H1 (cell line): ENCODE data around the gene LINC01488. TPM values are rescaled to one million over a fixed set of nuclear protein-coding genes. Genes with fewer than 3 reads are reported as not detected.

Source experiments
- CTCF ChIA-PET: fragments of 300-600 bp; sonication (Branson Sonifier 250); formaldehyde crosslinking; loops from one replicate; lab custom pipeline; 2021; ENCODE audit not compliant: partially characterized antibody; lab: Charles Lee
- POLR2A ChIA-PET: fragments of 300-600 bp; sonication (Branson Sonifier 250); formaldehyde crosslinking; loops from one replicate; lab custom pipeline; 2021; ENCODE audit warnings: inconsistent platforms; ENCODE audit not compliant: partially characterized antibody; lab: Charles Lee
- DNase-seq, 2 experiments: peaks; one replicate each; pipeline versions ENCODE4 v3.0.0 to v3.0.0-alpha.2; 2010 to 2022; ENCODE audit warnings: low spot score in 2 of 2, low read depth in 1 of 2, mixed read lengths in 1 of 2
- FAIRE-seq: peaks from 2 replicates; lab custom pipeline; 2011; peaks lifted over from hg19 to GRCh38; lab: Jason Lieb, UNC
- H2AFZ ChIP-seq: 2 replicates; pipeline ENCODE4 v1.8.1; 2012; ENCODE audit warnings: low read length, inconsistent platforms
- H2AK5ac ChIP-seq: 2 replicates; pipeline ENCODE4 v1.6.1; 2013; ENCODE audit warnings: low read depth, low read length
- H2BK120ac ChIP-seq: replicated peaks from 2 replicates; pipeline ENCODE3; 2013; ENCODE audit warnings: low read depth, low read length, inconsistent platforms
- H2BK12ac ChIP-seq: 2 replicates; pipeline ENCODE4 v1.6.1; 2013; ENCODE audit warnings: low read depth, low read length
- H2BK15ac ChIP-seq: 2 replicates; pipeline ENCODE4 v1.6.1; 2013; ENCODE audit warnings: low read length
- H2BK20ac ChIP-seq: 2 replicates; pipeline ENCODE4 v1.6.1; 2013; ENCODE audit warnings: low read length
- H2BK5ac ChIP-seq: 2 replicates; pipeline ENCODE4 v1.6.1; 2013; ENCODE audit warnings: low read depth, low read length
- H3K14ac ChIP-seq: 2 replicates; pipeline ENCODE4 v1.6.1; 2013; ENCODE audit warnings: inconsistent platforms; ENCODE audit not compliant: insufficient read length
- H3K18ac ChIP-seq: 2 replicates; pipeline ENCODE4 v1.6.1; 2013; ENCODE audit warnings: low read length; ENCODE audit errors: extremely low read depth
- H3K23ac ChIP-seq: 2 replicates; pipeline ENCODE4 v1.6.1; 2013; ENCODE audit warnings: inconsistent platforms; ENCODE audit not compliant: insufficient read length
- H3K23me2 ChIP-seq: 2 replicates; pipeline ENCODE4 v1.6.1; 2013; ENCODE audit warnings: low read depth, low read length
- H3K27ac ChIP-seq: 2 replicates; pipeline ENCODE4 v1.6.1; 2011; ENCODE audit warnings: low read depth, low read length, inconsistent platforms
- H3K27me3 ChIP-seq, 4 experiments: replicated peaks in 1 of 4; 1 replicate in 1 of 4; 2 replicates in 3 of 4; pipeline versions ENCODE4 v1.6.1 to v1.8.1; 2011 to 2013; ENCODE audit warnings: low read length in 3 of 4, mild to moderate bottlenecking in 3 of 4, inconsistent platforms in 2 of 4, mixed read lengths in 2 of 4, moderate library complexity in 1 of 4; ENCODE audit not compliant: control insufficient read depth in 3 of 4, insufficient read depth in 3 of 4; ENCODE audit errors: extremely low read depth in 1 of 4
- H3K36me3 ChIP-seq, 4 experiments: 2 replicates each; pipeline versions ENCODE4 v1.6.1 to v1.8.1; 2011 to 2013; ENCODE audit warnings: mild to moderate bottlenecking in 4 of 4, low read length in 3 of 4, moderate library complexity in 2 of 4, control low read depth in 1 of 4, inconsistent platforms in 1 of 4; ENCODE audit not compliant: insufficient read depth in 4 of 4, control insufficient read depth in 2 of 4
- H3K4ac ChIP-seq: replicated peaks from 2 replicates; pipeline ENCODE3; 2013; ENCODE audit warnings: low read length, low read depth, mixed read lengths, inconsistent platforms; ENCODE audit not compliant: insufficient read length
- H3K4me1 ChIP-seq, 4 experiments: replicated peaks in 1 of 4; 1 replicate in 1 of 4; 2 replicates in 3 of 4; pipeline versions ENCODE4 v1.6.1 to v1.8.1; 2011 to 2013; ENCODE audit warnings: low read length in 3 of 4, inconsistent platforms in 2 of 4, mixed read lengths in 1 of 4; ENCODE audit not compliant: insufficient read depth in 4 of 4, control insufficient read depth in 3 of 4
- H3K4me2 ChIP-seq, 2 experiments: 2 replicates each; pipeline versions ENCODE4 v1.6.1 to v1.8.1; 2011 to 2013; ENCODE audit warnings: low read depth in 2 of 2, low read length in 2 of 2, control low read depth in 1 of 2, inconsistent platforms in 1 of 2, mild to moderate bottlenecking in 1 of 2; ENCODE audit not compliant: insufficient read depth in 1 of 2
- H3K4me3 ChIP-seq, 4 experiments: fragments of 200-600, 300-600 bp in 1 of 4; sonication (generic), shearing (Covaris generic), sonication (Bioruptor Twin) in 1 of 4; 2 replicates each; pipeline versions ENCODE4 v1.5.1 to v1.8.1; 2011 to 2016; ENCODE audit warnings: low read length in 4 of 4, low read depth in 3 of 4, control low read depth in 2 of 4, inconsistent platforms in 2 of 4, mild to moderate bottlenecking in 2 of 4, mixed read lengths in 1 of 4, moderate library complexity in 1 of 4; ENCODE audit not compliant: insufficient read depth in 2 of 4; ENCODE audit errors: extremely low read depth in 1 of 4
- H3K56ac ChIP-seq: replicated peaks from 2 replicates; pipeline ENCODE3; 2013; ENCODE audit warnings: low read depth, mild to moderate bottlenecking, mixed read lengths, low read length, inconsistent platforms; ENCODE audit not compliant: insufficient read length
- H3K79me1 ChIP-seq: 2 replicates; pipeline ENCODE4 v1.6.1; 2013; ENCODE audit warnings: low read depth, low read length, control low read depth
- H3K79me2 ChIP-seq, 2 experiments: 2 replicates each; pipeline versions ENCODE4 v1.6.1 to v1.8.1; 2012 to 2013; ENCODE audit warnings: low read length in 2 of 2, mild to moderate bottlenecking in 2 of 2, inconsistent platforms in 1 of 2; ENCODE audit not compliant: insufficient read depth in 2 of 2, control insufficient read depth in 1 of 2
- H3K9ac ChIP-seq, 4 experiments: replicated peaks in 1 of 4; 1 replicate in 1 of 4; 2 replicates in 3 of 4; pipeline versions ENCODE4 v1.6.1 to v1.8.1; 2011 to 2013; ENCODE audit warnings: low read depth in 3 of 4, low read length in 3 of 4, control low read depth in 2 of 4, mild to moderate bottlenecking in 2 of 4, moderate library complexity in 2 of 4, inconsistent platforms in 1 of 4; ENCODE audit errors: extremely low read depth in 1 of 4
- H3K9me3 ChIP-seq, 2 experiments: 2 replicates each; pipeline versions ENCODE4 v1.6.1 to v1.8.1; 2012 to 2013; ENCODE audit warnings: mild to moderate bottlenecking in 2 of 2, moderate library complexity in 2 of 2, control low read depth in 1 of 2, inconsistent platforms in 1 of 2, low read depth in 1 of 2, low read length in 1 of 2, mixed read lengths in 1 of 2; ENCODE audit not compliant: insufficient read depth in 2 of 2
- H4K20me1 ChIP-seq, 2 experiments: replicated peaks in 1 of 2; 2 replicates each; pipeline versions ENCODE3 to v1.8.1; 2011 to 2013; ENCODE audit warnings: inconsistent platforms in 2 of 2, low read length in 2 of 2, mild to moderate bottlenecking in 1 of 2; ENCODE audit not compliant: insufficient read depth in 2 of 2, control insufficient read depth in 1 of 2
- H4K5ac ChIP-seq: 2 replicates; pipeline ENCODE4 v1.6.1; 2013; ENCODE audit warnings: low read length, low read depth, mixed read lengths, inconsistent platforms; ENCODE audit not compliant: insufficient read length
- H4K8ac ChIP-seq: 2 replicates; pipeline ENCODE4 v1.8.0; 2013; ENCODE audit warnings: mild to moderate bottlenecking, moderate library complexity, low read length, inconsistent platforms; ENCODE audit not compliant: insufficient read depth; ENCODE audit errors: extremely low read depth
- H4K91ac ChIP-seq: replicated peaks from 2 replicates; pipeline ENCODE3; 2013; ENCODE audit warnings: low read length, mixed read lengths, inconsistent platforms; ENCODE audit not compliant: insufficient read length
- CBX5 ChIP-seq: fragments of 300-800, 300-1000 bp; sonication (generic); IDR thresholded peaks from 2 replicates; pipeline ENCODE4 v1.7.1; 2016; ENCODE audit warnings: antibody characterized with exemption, low read length, low read depth
- E2F6 ChIP-seq: IDR thresholded peaks from 2 replicates; pipeline ENCODE4 v1.6.1; 2012; ENCODE audit warnings: inconsistent platforms
- EP300 ChIP-seq, 2 experiments: IDR thresholded peaks; 1 replicate in 1 of 2; 2 replicates in 1 of 2; pipeline ENCODE4 v1.6.1; 2011 to 2012; ENCODE audit warnings: low read depth in 2 of 2, low read length in 2 of 2, mild to moderate bottlenecking in 2 of 2, borderline replicate concordance in 1 of 2, inconsistent platforms in 1 of 2, moderate library complexity in 1 of 2
- KDM1A ChIP-seq: fragments of 200-600, 300-600 bp; sonication (generic); IDR thresholded peaks from 2 replicates; pipeline ENCODE4 v1.7.1; 2016; ENCODE audit warnings: mild to moderate bottlenecking, low read length, borderline replicate concordance
- MAFK ChIP-seq: IDR thresholded peaks from 2 replicates; pipeline ENCODE4 v1.6.1; 2012; ENCODE audit warnings: low read depth, mild to moderate bottlenecking, improper control_type of control experiment, low read length
- NRF1 ChIP-seq: IDR thresholded peaks from 2 replicates; pipeline ENCODE4 v1.6.1; 2011; ENCODE audit warnings: mild to moderate bottlenecking, low read depth, low read length, improper control_type of control experiment
- POLR2AphosphoS5 ChIP-seq: IDR thresholded peaks from 2 replicates; pipeline ENCODE4 v1.6.1; 2011; ENCODE audit warnings: low read depth, low read length
- SIRT6 ChIP-seq: IDR thresholded peaks from one replicate; pipeline ENCODE4 v1.7.1; 2012; ENCODE audit warnings: low read length, inconsistent platforms
- SP2 ChIP-seq: IDR thresholded peaks from 2 replicates; pipeline ENCODE4 v1.6.1; 2012; ENCODE audit warnings: mild to moderate bottlenecking, low read length, inconsistent platforms
- TAF1 ChIP-seq: IDR thresholded peaks from 2 replicates; pipeline ENCODE4 v1.6.1; 2011; ENCODE audit warnings: mild to moderate bottlenecking, low read depth, low read length
- TCF12 ChIP-seq: IDR thresholded peaks from 2 replicates; pipeline ENCODE4 v1.6.1; 2011; ENCODE audit warnings: low read depth, mild to moderate bottlenecking, low read length
- WGBS, 2 experiments: shearing (Covaris generic) in 1 of 2; methylation state at CpG; one replicate each; pipeline versions ENCODE4 v1.1.6 to v1.1.7; 2013 to 2015; ENCODE audit warnings: low lambda C conversion rate in 2 of 2, mixed read lengths in 2 of 2, inconsistent platforms in 1 of 2, low coverage in 1 of 2, missing lambda C conversion rate in 1 of 2; ENCODE audit not compliant: insufficient replicate concordance in 2 of 2, insufficient coverage in 1 of 2, insufficient read length in 1 of 2; ENCODE audit errors: extremely low coverage in 1 of 2, missing lambda C conversion rate in 1 of 2; 5-methylcytosine and 5-hydroxymethylcytosine counted together
- polyA plus RNA-seq, 7 experiments: library from polyadenylated mRNA; depleted of rRNA in 3 of 7; stranded (reverse) in 5 of 7; unstranded in 2 of 7; fragments of >200 nt in 5 of 7; fragments of 200-250 nt in 2 of 7; gene quantifications; 1 replicate in 5 of 7; 2 replicates in 1 of 7; 4 replicates in 1 of 7; pipeline versions ENCODE4 v1.2.1 to v1.2.3, GENCODE V29; 2011 to 2013; ENCODE audit warnings: missing spikeins in 2 of 7, mixed read lengths in 2 of 7
- total RNA-seq: library from RNA; stranded (reverse); fragmentation: NEBNext Ultra II Directional; extraction: Animal tissue kit (Norgen Biotek cat#: 25700); gene quantifications from 2 replicates; pipeline ENCODE4 v1.2.1, GENCODE V29; 2021

LINC01488 gene
- total and polyA plus RNA-seq, 2 of the 8 experiments (the other 6 are each of a cell fraction or from before 2014, with no cell fraction given) = not detected

DNA sequence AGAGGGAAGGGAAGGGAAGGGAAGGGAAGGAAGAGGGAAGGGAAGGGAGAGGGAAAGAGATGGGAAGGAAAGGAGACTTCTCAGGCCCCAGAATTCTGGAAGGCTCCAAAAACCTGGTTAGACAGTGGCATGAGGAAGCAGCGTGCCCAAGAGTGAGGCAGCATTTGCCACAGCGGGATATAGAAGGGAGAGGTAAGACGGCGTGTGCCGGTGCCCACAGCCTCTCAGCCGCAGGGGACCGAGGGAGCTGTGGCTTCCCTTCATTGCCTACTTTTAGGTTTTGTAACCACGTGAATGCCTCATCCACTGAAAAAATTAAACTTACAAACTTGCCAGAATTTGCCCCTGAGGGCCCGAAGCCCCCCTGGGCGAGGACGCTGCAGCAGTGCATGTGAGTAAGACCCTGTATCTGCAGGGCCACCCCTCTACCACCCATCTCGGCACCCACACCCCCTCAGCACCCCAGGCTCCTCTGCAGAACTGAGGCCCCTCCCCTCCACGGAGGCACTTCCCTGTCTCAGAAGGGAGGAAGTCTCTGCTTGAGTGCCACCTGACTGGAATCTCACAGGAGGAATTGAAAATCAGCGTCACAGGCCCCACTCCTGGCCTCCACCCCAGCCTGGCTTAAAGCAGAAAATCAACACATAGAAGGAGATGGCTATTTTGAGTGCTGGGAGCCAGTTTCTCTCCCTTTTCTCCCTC is 58.1 kb downstream of the LINC01488 start:
- H3K23me2 ChIP-seq = no peaks in the 10 kb centered on the region; the same call in 1 of the 2 replicates
- H3K56ac ChIP-seq = peak overlapping the region; percentile 54
- CTCF ChIA-PET = interaction anchor here (1.0 to 1.3 kb wide), 2 partner anchors 47 to 56 kb away, joined by 3 read pairs; no protein-coding TSS in a partner anchor
- H4K20me1 ChIP-seq = no peaks in the 10 kb centered on the region
- FAIRE-seq = no peak
- H4K5ac ChIP-seq = no peak overlapping the region
- no peaks in the 10 kb centered on the region for H3K27me3 ChIP-seq
- DNase-seq = no peak
- 87% methylated on average over 14 of the region's 14 CpGs; no CpG with 5 or more reads in 1 of the 2 experiments for WGBS, 2 experiments
- no peaks in the 10 kb centered on the region for H3K79me1 ChIP-seq
- H3K4me1 ChIP-seq = peaks cover 0 to 9% (median 2%) of the 10 kb centered on the region in 4 experiments; a peak in 2 of 7 replicates
- H3K9me3 ChIP-seq = no peaks in the 10 kb centered on the region
- H2BK12ac ChIP-seq = peak overlapping the region; percentile 27; the same call in 1 of the 2 replicates
- H2BK5ac ChIP-seq = no peak overlapping the region
- H4K91ac ChIP-seq = no peak overlapping the region
- no peak overlapping the region for H2AFZ ChIP-seq
- no peak overlapping the region for H3K9ac ChIP-seq
- no peak overlapping the region for H3K14ac ChIP-seq
- no peak overlapping the region for H3K4me2 ChIP-seq
- no peak overlapping the region for H3K4me3 ChIP-seq
- no peak overlapping the region for H3K4ac ChIP-seq
- H2BK120ac ChIP-seq = no peak overlapping the region
- H3K79me2 ChIP-seq = no peaks in the 10 kb centered on the region
- H4K8ac ChIP-seq = no peak overlapping the region; the same call in 1 of the 2 replicates
- H3K27ac ChIP-seq = no peak overlapping the region
- TF ChIP-seq POLR2AphosphoS5 (no peak), TCF12 (no peak), KDM1A (no peak), E2F6 (no peak), SP2 (no peak), SIRT6 (no peak), NRF1 (no peak), EP300 (IDR thresholded peaks at IDR 0.05; ENCODE audit: borderline replicate concordance in 1 of 2, low read depth in 2 of 2, low read length in 2 of 2) (no peak), TAF1 (no peak), MAFK (no peak), CBX5 (no peak)
- TF ChIP-seq, all 59 proteins: peak for 0
- 0 out of 2 replicates have a peak overlapping the region, but pooled peaks have one; percentile 72 for H2BK20ac ChIP-seq
- H2BK15ac ChIP-seq = 0 out of 2 replicates have a peak overlapping the region, but pooled peaks have one; percentile 61
- POLR2A ChIA-PET = no interaction called here
- H3K18ac ChIP-seq = peak overlapping the region; percentile 48; the same call in 1 of the 2 replicates
- H3K36me3 ChIP-seq = no peaks in the 10 kb centered on the region
- no peak overlapping the region for H3K23ac ChIP-seq
- H2AK5ac ChIP-seq = no peak overlapping the region
